HepG2 (cell line): ENCODE measurements around the gene CLIC3. TPM values are rescaled to one million over a fixed set of nuclear protein-coding genes. Genes with fewer than 3 reads are reported as not detected.

ENCODE experiments used
- ATAC-seq: fragments of 200-7000 bp; cut with Tn5 transposase; 3 replicates; pipeline ENCODE4 v1.9.1; 2020; ENCODE audit warnings: mild to moderate bottlenecking, moderate library complexity
- BruUV-seq: library from RNA; stranded (reverse); fragments of 400-500 nt; replicated peaks from 2 replicates; lab custom pipeline; 2021; lab: Mats Ljungman, UMichigan
- CTCF ChIA-PET: fragments of 300-600 bp; formaldehyde crosslinking; extraction: SDS; loops from one replicate; lab custom pipeline; 2021; ENCODE audit warnings: low total read pairs, inconsistent platforms, low intra/inter-chr PET ratio; lab: Yijun Ruan, JAX
- POLR2A ChIA-PET: fragments of 350-600 bp; sonication (Branson Sonifier 250); formaldehyde crosslinking; loops from one replicate; lab custom pipeline; 2020; ENCODE audit warnings: antibody characterized with exemption, inconsistent platforms; lab: Yijun Ruan, JAX
- DNase-seq: peaks from one replicate; pipeline ENCODE4 v3.0.0-alpha.2; 2015; ENCODE audit warnings: low spot score
- FAIRE-seq: peaks from 3 replicates; lab custom pipeline; 2011; peaks lifted over from hg19 to GRCh38; lab: Jason Lieb, UNC
- H2AFZ ChIP-seq: one replicate; pipeline ENCODE4 v1.6.1; 2011; ENCODE audit warnings: low read length, inconsistent platforms
- H3K27ac ChIP-seq: fragments of 300-600 bp; 3 replicates; pipeline ENCODE4 v1.8.0; 2011; ENCODE audit warnings: mixed run types, mild to moderate bottlenecking, mixed read lengths, low read length, inconsistent platforms; ENCODE audit not compliant: insufficient read depth; ENCODE audit errors: extremely low read length
- H3K27me3 ChIP-seq, 2 experiments: fragments of 200-600 bp in 1 of 2; 2 replicates in 1 of 2; 3 replicates in 1 of 2; pipeline versions ENCODE4 v1.6.0 to v1.8.0; 2011; ENCODE audit warnings: low read length in 2 of 2, mild to moderate bottlenecking in 2 of 2, moderate library complexity in 2 of 2, inconsistent platforms in 1 of 2; ENCODE audit not compliant: insufficient read depth in 2 of 2, control insufficient read depth in 1 of 2
- H3K36me3 ChIP-seq, 2 experiments: fragments of 200-600 bp in 1 of 2; replicated peaks in 1 of 2; 2 replicates in 1 of 2; 3 replicates in 1 of 2; pipeline versions ENCODE4 v1.5.1 to v1.8.0; 2011; ENCODE audit warnings: low read length in 2 of 2, inconsistent platforms in 1 of 2; ENCODE audit not compliant: insufficient read depth in 2 of 2, control insufficient read depth in 1 of 2
- H3K4me1 ChIP-seq: 2 replicates; pipeline ENCODE4 v1.5.1; 2012; ENCODE audit warnings: low read length, inconsistent platforms; ENCODE audit not compliant: insufficient read depth
- H3K4me2 ChIP-seq: 2 replicates; pipeline ENCODE4 v1.6.0; 2011; ENCODE audit warnings: low read depth, low read length, inconsistent platforms
- H3K4me3 ChIP-seq, 3 experiments: fragments of 200-600 bp in 1 of 3; sonication (generic), shearing (Covaris generic) in 1 of 3; replicated peaks in 1 of 3; 2 replicates each; pipeline ENCODE4 v1.5.1; 2011 to 2016; ENCODE audit warnings: low read length in 3 of 3, inconsistent platforms in 2 of 3, low read depth in 2 of 3, mild to moderate bottlenecking in 2 of 3, control low read depth in 1 of 3, mixed read lengths in 1 of 3; ENCODE audit not compliant: insufficient read depth in 1 of 3
- H3K79me2 ChIP-seq: one replicate; pipeline ENCODE4 v1.6.1; 2011; ENCODE audit warnings: low read length, inconsistent platforms; ENCODE audit not compliant: insufficient read depth
- H3K9ac ChIP-seq: 2 replicates; pipeline ENCODE4 v1.6.0; 2011; ENCODE audit warnings: mild to moderate bottlenecking, low read depth, low read length, inconsistent platforms; ENCODE audit not compliant: insufficient read depth
- H3K9me3 ChIP-seq: 2 replicates; pipeline ENCODE4 v1.5.1; 2012; ENCODE audit warnings: mild to moderate bottlenecking, low read length
- H4K20me1 ChIP-seq: 2 replicates; pipeline ENCODE4 v1.6.0; 2011; ENCODE audit warnings: inconsistent platforms, mild to moderate bottlenecking, low read length, moderate library complexity; ENCODE audit not compliant: insufficient read depth
- ETV5 ChIP-seq: IDR thresholded peaks from 2 replicates; pipeline ENCODE4 v1.6.1; 2018; ENCODE audit warnings: missing biosample characterization, missing genetic modification reagents, inconsistent platforms, borderline replicate concordance
- KAT8 ChIP-seq: IDR thresholded peaks from 2 replicates; pipeline ENCODE4 v1.6.1; 2016; ENCODE audit warnings: missing genetic modification reagents, missing compliant biosample characterization
- MTA1 ChIP-seq: sonication (generic); formaldehyde crosslinking; IDR thresholded peaks from 2 replicates; pipeline ENCODE4 v1.4.0; 2020; ENCODE audit warnings: missing genetic modification reagents, mild to moderate bottlenecking, borderline replicate concordance
- NBN ChIP-seq: fragments of 450-650 bp; conservative IDR thresholded peaks from 2 replicates; pipeline ENCODE4 v1.6.1; 2017
- NR2F6 ChIP-seq, 2 experiments: IDR thresholded peaks; 2 replicates each; pipeline ENCODE4 v1.6.1; 2016; ENCODE audit warnings: antibody characterized with exemption in 1 of 2, mild to moderate bottlenecking in 1 of 2
- TMF1 ChIP-seq: sonication (generic); formaldehyde crosslinking; IDR thresholded peaks from 2 replicates; pipeline ENCODE4 v1.8.1; 2022; ENCODE audit warnings: low read depth, missing genetic modification reagents
- XRCC5 ChIP-seq: fragments of 200-400 bp; formaldehyde crosslinking; optimal IDR thresholded peaks from 2 replicates; pipeline ENCODE3; 2017; ENCODE audit warnings: mild to moderate bottlenecking, low read length
- YEATS4 ChIP-seq: sonication (generic); formaldehyde crosslinking; IDR thresholded peaks from 2 replicates; pipeline ENCODE4 v1.4.0; 2020; ENCODE audit warnings: missing genetic modification reagents, borderline replicate concordance
- ZBTB7B ChIP-seq: sonication (generic); formaldehyde crosslinking; IDR thresholded peaks from 2 replicates; pipeline ENCODE4 v1.4.0; 2020; ENCODE audit warnings: missing genetic modification reagents
- ZNF335 ChIP-seq: sonication (generic); formaldehyde crosslinking; IDR thresholded peaks from 2 replicates; pipeline ENCODE4 v1.4.0; 2020; ENCODE audit warnings: missing genetic modification reagents
- ZNF572 ChIP-seq: sonication (generic); formaldehyde crosslinking; IDR thresholded peaks from 2 replicates; pipeline ENCODE4 v1.5.1; 2020; ENCODE audit warnings: mild to moderate bottlenecking, missing genetic modification reagents
- WGBS: methylation state at CpG from one replicate; pipeline ENCODE4 v1.1.6; 2017; ENCODE audit warnings: low lambda C conversion rate; 5-methylcytosine and 5-hydroxymethylcytosine counted together
- in situ Hi-C: cut with HindIII; loops from 2 replicates; pipeline ENCODE4 v1.10.0; 2017; ENCODE audit warnings: low pct_unique_long_range_greater_than_20kb; ENCODE audit not compliant: extremely low pct_ligation_motif_present
- intact Hi-C: fragments of 100-400 bp; cut with micrococcal nuclease; formaldehyde crosslinking; loops from one replicate; pipeline ENCODE4 v1.10.0; 2022; ENCODE audit not compliant: unreplicated experiment
- polyA plus RNA-seq, 8 experiments: library from polyadenylated mRNA; depleted of rRNA in 3 of 8; stranded (reverse) in 7 of 8; unstranded in 1 of 8; fragments of >200 nt; fragmentation: Illumina TruSeq in 4 of 8; extraction: Trizol in 4 of 8; gene quantifications; 2 replicates each; pipeline versions ENCODE4 v1.2.1 to v1.2.3, GENCODE V29; 2011 to 2016; ENCODE audit warnings: low read depth in 4 of 8, missing spikeins in 1 of 8, mixed read lengths in 1 of 8; ENCODE audit not compliant: insufficient read depth in 1 of 8
- total RNA-seq, 5 experiments: library from RNA; depleted of rRNA; stranded (reverse); fragments of >200 nt; fragmentation: Illumina TruSeq; extraction: Trizol; gene quantifications; 2 replicates each; pipeline ENCODE4 v1.2.3, GENCODE V29; 2016; ENCODE audit warnings: low read depth in 1 of 5
- TF ChIP-seq, protein P1 (sequence below): sonication (generic); formaldehyde crosslinking; IDR thresholded peaks from 2 replicates; pipeline ENCODE4 v1.4.0; 2020; ENCODE audit warnings: mild to moderate bottlenecking, missing genetic modification reagents
- TF ChIP-seq, protein P2 (sequence below): sonication (generic); formaldehyde crosslinking; IDR thresholded peaks from 2 replicates; pipeline ENCODE4 v1.4.0; 2020; ENCODE audit warnings: mild to moderate bottlenecking, low read depth, missing genetic modification reagents

The CLIC3 gene
- total and polyA plus RNA-seq, 2 of the 13 experiments (the other 11 are each of a cell fraction or from before 2014, with no cell fraction given): 0.51 to 1.5 TPM

DNA sequence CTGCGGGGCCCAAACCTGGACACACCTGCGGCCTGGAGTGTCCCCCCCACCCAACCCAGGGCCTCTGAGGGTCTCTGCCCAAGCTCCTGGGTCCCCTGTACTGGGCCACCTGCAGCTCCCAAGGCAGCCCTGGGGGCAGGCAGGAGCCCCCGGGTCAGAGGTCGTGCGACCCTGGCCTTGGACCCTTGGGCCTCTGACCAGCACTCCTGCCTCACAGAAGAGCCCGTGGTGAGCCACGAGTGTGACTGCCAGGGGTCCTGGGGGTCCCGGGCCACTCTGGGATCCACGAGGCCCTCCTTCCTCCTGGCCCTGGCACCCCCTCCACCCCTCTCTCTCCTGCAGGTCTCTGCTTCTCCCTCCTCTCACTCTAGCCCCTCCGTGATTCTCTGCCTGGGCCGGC is 24.0 kb downstream of the CLIC3 start (continued):
- TF ChIP-seq, protein P1, sequence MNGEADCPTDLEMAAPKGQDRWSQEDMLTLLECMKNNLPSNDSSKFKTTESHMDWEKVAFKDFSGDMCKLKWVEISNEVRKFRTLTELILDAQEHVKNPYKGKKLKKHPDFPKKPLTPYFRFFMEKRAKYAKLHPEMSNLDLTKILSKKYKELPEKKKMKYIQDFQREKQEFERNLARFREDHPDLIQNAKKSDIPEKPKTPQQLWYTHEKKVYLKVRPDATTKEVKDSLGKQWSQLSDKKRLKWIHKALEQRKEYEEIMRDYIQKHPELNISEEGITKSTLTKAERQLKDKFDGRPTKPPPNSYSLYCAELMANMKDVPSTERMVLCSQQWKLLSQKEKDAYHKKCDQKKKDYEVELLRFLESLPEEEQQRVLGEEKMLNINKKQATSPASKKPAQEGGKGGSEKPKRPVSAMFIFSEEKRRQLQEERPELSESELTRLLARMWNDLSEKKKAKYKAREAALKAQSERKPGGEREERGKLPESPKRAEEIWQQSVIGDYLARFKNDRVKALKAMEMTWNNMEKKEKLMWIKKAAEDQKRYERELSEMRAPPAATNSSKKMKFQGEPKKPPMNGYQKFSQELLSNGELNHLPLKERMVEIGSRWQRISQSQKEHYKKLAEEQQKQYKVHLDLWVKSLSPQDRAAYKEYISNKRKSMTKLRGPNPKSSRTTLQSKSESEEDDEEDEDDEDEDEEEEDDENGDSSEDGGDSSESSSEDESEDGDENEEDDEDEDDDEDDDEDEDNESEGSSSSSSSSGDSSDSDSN (CRISPR knock-in tag): 0 out of 2 replicates have a peak, but pooled peaks have one; percentile 26

DNA sequence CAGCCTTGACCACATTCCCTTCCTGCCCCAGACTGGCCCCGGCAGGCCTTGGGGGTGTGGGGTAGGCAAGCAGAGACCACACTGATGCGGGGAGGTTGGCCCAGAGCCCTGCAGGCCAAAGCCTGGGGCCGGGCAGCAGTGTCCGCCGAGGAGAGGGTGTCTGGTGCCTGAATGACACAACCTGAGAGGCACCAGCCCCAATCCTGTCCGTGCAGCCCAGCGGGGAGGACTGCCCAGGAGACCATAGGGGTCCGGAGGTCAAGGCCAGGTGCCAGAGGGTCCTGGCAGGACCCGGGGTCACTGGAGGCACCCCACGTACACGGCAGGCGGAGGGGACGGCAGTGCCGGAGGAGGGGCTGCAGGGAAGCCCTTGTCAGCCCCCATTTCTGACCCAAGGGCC is 24.6 kb downstream of the CLIC3 start:
- Histone ChIP-seq H3K79me2 (no peaks in the 10 kb centered on the region), H3K27me3 (peaks cover 30 to 75% of the 10 kb centered on the region in 2 experiments), H3K27ac (no peak overlapping the region), H2AFZ (no peak overlapping the region), H4K20me1 (no peaks in the 10 kb centered on the region), H3K4me2 (peak overlapping the region; percentile 39; the same call in 1 of the 2 replicates), H3K4me1 (peaks cover 40% of the 10 kb centered on the region), H3K36me3 (no peaks in the 10 kb centered on the region), H3K9ac (no peak overlapping the region), H3K4me3 (0 out of 6 replicates have a peak overlapping the region, but pooled peaks of 1 of the 3 experiments have one; percentile 19), H3K9me3 (no peaks in the 10 kb centered on the region)
- no peak for FAIRE-seq
- BruUV-seq: no TSS peak
- ChIA-PET CTCF (no interaction called here), POLR2A (interaction anchor here (1.5 kb wide), 1 partner anchor 20 kb away, joined by 3 read pairs; the partner anchor contains the start of gene PAXX)
- TF ChIP-seq XRCC5 (peak; percentile 16), TMF1 (CRISPR knock-in tag) (no peak), KAT8 (CRISPR knock-in tag) (no peak), YEATS4 (CRISPR knock-in tag) (no peak), NBN (no peak), NR2F6 (IDR thresholded peaks at IDR 0.05) (no peak), NR2F6 (CRISPR knock-in tag; IDR thresholded peaks at IDR 0.05) (0 out of 2 replicates have a peak, but pooled peaks have one; percentile 27), MTA1 (CRISPR knock-in tag) (0 out of 2 replicates have a peak, but pooled peaks have one; percentile 55), ZNF335 (no peak), ETV5 (CRISPR knock-in tag) (no peak), ZBTB7B (CRISPR knock-in tag) (peak; percentile 18; the same call in 1 of the 2 replicates), ZNF572 (no peak)
- TF ChIP-seq, protein P2, sequence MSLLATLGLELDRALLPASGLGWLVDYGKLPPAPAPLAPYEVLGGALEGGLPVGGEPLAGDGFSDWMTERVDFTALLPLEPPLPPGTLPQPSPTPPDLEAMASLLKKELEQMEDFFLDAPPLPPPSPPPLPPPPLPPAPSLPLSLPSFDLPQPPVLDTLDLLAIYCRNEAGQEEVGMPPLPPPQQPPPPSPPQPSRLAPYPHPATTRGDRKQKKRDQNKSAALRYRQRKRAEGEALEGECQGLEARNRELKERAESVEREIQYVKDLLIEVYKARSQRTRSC (CRISPR knock-in tag): peak; percentile 35; the same call in 1 of the 2 replicates
- in situ Hi-C loops (no loop called here), intact Hi-C loops (no loop called here)
- peak; percentile 14 for ATAC-seq
- no peak for DNase-seq
- WGBS: no CpG with 5 or more reads among the region's 14 CpGs
